Bronchial epithelial cell (primary cell): ENCODE results near the gene GMPR. TPM values are rescaled to one million over a fixed set of nuclear protein-coding genes. Genes with fewer than 3 reads are reported as not detected.
"Not testable (repeated sequence)": the region's sequence is repeated elsewhere in the genome, so short reads cannot be mapped to it uniquely, and the experiment has no call there.

Source experiments
- DNase-seq: peaks from one replicate; pipeline ENCODE4 v3.0.0-alpha.2; 2010; ENCODE audit warnings: low read depth
- FAIRE-seq: peaks from 2 replicates; lab custom pipeline; 2011; peaks lifted over from hg19 to GRCh38; lab: Jason Lieb, UNC
- H3K27me3 ChIP-seq: 2 replicates; pipeline ENCODE4 v1.5.1; 2011; ENCODE audit warnings: low read length; ENCODE audit not compliant: control insufficient read depth, insufficient read depth
- H3K36me3 ChIP-seq: 2 replicates; pipeline ENCODE4 v1.5.1; 2011; ENCODE audit warnings: low read length; ENCODE audit not compliant: control insufficient read depth, insufficient read depth
- H3K4me3 ChIP-seq: 2 replicates; pipeline ENCODE4 v1.5.1; 2011; ENCODE audit warnings: mild to moderate bottlenecking, low read depth, low read length, control low read depth
- CTCF ChIP-seq: IDR thresholded peaks from 2 replicates; pipeline ENCODE4 v1.5.1; 2011; ENCODE audit warnings: mild to moderate bottlenecking, moderate library complexity, low read length, control low read depth, inconsistent platforms; ENCODE audit not compliant: insufficient read depth, severe bottlenecking
- total RNA-seq: library from RNA; depleted of rRNA; stranded (reverse); fragments of >200 nt; gene quantifications from 2 replicates; pipeline ENCODE4 v1.2.1, GENCODE V29; 2014

GMPR gene
- total RNA-seq, 1 donor from 2014 or later = 0.53 TPM

GRCh38 chr6:16258709-16259075 lies 20.3 kb downstream of the GMPR start:
- H3K27me3 ChIP-seq = no peaks in the 10 kb centered on the region
- no peak for FAIRE-seq
- no peak for TF ChIP-seq CTCF
- H3K4me3 ChIP-seq = no peak overlapping the region
- DNase-seq = no peak
- no peaks in the 10 kb centered on the region for H3K36me3 ChIP-seq

- not testable (repeated sequence) for H3K36me3 ChIP-seq, DNase-seq, H3K27me3 ChIP-seq, H3K4me3 ChIP-seq, FAIRE-seq
Observed at GRCh38 chr6:16259604-16260003, 21.2 kb downstream of the GMPR start.

GRCh38 chr6:16260602-16261001 lies 22.2 kb downstream of the GMPR start:
- FAIRE-seq, H3K27me3 ChIP-seq, H3K36me3 ChIP-seq, DNase-seq, H3K4me3 ChIP-seq: not testable (repeated sequence)

- H3K27me3 ChIP-seq, FAIRE-seq, H3K4me3 ChIP-seq, H3K36me3 ChIP-seq, DNase-seq: not testable (repeated sequence)
Observed at GRCh38 chr6:16262773-16263172, 24.4 kb downstream of the GMPR start.

- not testable (repeated sequence) for H3K4me3 ChIP-seq, H3K27me3 ChIP-seq, FAIRE-seq, DNase-seq, H3K36me3 ChIP-seq
Observed at GRCh38 chr6:16263464-16264099, 25.2 kb downstream of the GMPR start.

- Histone ChIP-seq H3K4me3 (no peak overlapping the region), H3K36me3 (no peaks in the 10 kb centered on the region), H3K27me3 (no peaks in the 10 kb centered on the region)
- no peak for FAIRE-seq
- no peak for DNase-seq
- no peak for TF ChIP-seq CTCF
Observed at GRCh38 chr6:16264785-16265184, 26.4 kb downstream of the GMPR start.

GRCh38 chr6:16265351-16266341 lies 27.3 kb downstream of the GMPR start:
- no peak for FAIRE-seq

More at GRCh38 chr6:16265351-16266341, 27.3 kb downstream of the GMPR start:
- no peak for DNase-seq
- H3K36me3 ChIP-seq = no peaks in the 10 kb centered on the region
- H3K4me3 ChIP-seq = no peak overlapping the region
- no peak for TF ChIP-seq CTCF
- H3K27me3 ChIP-seq = no peaks in the 10 kb centered on the region
